HCEC 1CT (cell line): Measurements from ENCODE around the gene ATG16L1.

ENCODE experiments used
- DNase-seq: peaks from one replicate; pipeline ENCODE4 v3.0.0-alpha.2; 2017

The ATG16L1 gene

GRCh38 chr2:233251306-233252116, at the start of gene ATG16L1:
TSS of gene ATG16L1 (plus strand) at chr2:233251673. CDS start at chr2:233251828, 155 bp downstream.
- DNase-seq: peak; percentile 95

- no peak for DNase-seq
Observed at GRCh38 chr2:233202531-233202944, 48.9 kb upstream of the ATG16L1 start.

GRCh38 chr2:233203060-233203459, 48.4 kb upstream of the ATG16L1 start:
- DNase-seq: no peak

DNA sequence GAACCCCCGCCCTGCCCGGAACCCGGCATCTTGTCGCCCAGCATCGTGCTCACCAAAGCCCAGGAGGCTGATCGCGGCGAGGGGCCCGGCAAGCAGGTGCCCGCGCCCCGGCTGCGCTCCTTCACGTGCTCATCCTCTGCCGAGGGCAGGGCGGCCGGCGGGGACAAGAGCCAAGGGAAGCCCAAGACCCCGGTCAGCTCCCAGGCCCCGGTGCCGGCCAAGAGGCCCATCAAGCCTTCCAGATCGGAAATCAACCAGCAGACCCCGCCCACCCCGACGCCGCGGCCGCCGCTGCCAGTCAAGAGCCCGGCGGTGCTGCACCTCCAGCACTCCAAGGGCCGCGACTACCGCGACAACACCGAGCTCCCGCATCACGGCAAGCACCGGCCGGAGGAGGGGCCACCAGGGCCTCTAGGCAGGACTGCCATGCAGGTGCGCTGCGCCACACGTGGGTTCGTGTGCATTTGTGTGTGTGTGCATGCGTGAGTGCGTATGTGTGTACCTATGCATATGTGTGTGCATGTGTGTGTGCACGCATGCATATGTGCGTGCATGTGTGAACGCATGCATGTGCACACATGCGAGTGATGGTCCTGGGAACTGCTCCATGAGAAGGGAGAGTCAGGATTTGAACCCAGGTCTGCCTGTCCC, 47.1 kb upstream of the ATG16L1 start:
- DNase-seq: no peak

- no peak for DNase-seq
Observed at GRCh38 chr2:233208382-233209116, 42.9 kb upstream of the ATG16L1 start.

GRCh38 chr2:233209117-233209532, 42.3 kb upstream of the ATG16L1 start:
- DNase-seq: no peak

DNA sequence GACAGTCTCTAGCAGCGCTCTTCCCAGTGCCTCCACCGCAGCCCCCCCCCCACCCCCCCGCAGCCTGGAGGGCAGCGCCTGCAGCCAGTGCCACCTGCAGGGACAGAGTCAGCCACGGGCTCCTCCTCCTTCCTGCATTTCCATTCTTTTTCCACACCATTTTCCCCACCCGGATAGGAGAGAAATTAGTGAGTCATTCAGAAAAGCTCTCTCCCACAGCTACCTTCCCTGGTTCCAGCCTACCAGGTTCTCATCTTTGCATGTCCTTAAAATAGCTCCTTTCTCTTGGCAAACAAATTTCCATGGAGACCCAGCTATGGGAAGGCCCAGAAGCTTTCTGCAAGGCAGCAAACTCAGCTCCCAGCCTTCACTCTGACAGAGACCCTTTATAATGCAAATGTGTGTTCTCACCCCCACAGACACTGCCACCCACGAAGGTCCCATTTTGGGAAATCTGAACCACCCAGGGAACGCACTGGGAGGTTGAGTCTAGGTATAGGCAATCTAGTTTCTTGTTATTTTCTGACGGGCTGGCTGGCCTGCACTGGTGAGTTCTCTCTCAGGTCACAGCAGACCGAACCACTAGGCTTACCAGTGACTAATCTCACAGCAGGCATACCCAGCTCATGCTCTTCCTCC, 41.8 kb upstream of the ATG16L1 start:
- DNase-seq: no peak

- no peak for DNase-seq
Observed at GRCh38 chr2:233210281-233210680, 41.2 kb upstream of the ATG16L1 start.

DNA sequence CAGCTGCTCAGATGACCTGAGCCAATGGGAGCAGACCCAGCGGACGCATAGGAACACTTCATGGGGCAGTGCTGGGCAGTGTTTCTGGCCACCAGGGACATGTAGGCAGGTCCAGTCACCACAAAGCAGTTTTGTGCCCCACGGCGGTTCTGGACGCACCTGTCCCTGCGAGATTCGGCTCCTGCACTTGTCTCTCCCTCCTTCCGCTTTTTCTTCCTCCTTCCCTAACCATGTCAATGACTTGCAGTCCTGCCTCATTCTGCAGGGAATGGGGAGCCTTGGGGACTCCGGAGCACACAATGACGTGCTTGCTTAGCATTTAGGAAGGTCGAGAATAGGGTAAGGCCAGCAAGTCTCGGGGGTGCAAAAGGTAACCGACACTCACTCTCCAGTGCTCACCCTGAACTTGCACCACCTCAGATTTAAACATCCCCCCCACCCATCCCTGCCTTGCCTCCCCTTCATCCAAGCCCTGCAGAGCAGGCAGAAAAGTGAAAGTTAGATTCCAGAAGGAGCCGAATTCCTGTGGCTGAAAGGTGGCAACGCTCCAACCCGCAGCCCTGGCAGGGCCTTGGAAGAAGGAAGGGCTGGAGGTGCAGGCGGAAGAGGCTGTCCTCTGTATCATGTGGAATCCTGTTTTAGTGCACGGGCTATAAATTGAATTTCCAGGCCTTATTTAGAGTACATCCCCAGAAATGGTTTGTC, 40.5 kb upstream of the ATG16L1 start:
- peak; percentile 82 for DNase-seq

DNA sequence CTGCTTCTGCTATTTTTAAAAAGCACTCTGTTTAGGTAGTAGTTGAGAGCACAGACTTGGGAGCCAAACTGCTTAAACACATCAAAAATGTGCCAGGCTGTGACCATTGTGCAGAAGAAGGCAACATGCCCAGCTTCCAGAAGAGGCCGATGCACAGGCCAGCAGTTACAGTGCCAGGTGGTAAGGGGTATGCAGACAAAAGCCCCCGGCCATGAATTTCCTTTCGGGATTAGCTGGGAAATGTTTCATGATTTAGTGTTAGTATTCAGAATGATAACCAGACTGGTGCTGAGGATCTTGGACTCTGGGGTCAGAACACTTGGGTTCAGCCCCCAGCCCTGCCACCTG, 40.0 kb upstream of the ATG16L1 start:
- no peak for DNase-seq

DNA sequence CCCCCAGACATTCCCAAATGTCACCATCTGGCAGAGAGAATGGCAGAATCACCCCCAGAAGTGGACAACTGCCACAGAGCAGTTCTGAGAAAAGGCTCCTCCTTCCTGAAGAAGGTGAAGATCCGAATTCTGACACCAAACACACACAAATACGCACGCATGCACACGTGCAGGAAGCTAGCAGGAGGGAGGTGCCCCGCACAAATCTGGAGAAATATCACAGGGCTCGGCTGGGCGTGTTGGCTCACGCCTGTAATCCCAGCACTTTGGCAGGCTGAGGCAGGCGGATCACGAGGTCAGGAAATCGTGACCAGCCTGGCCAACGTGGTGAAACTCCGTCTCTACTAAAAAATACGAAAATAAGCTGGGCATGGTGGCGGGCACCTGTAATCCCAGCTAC, 38.5 kb upstream of the ATG16L1 start:
- no peak for DNase-seq

- no peak for DNase-seq
Observed at GRCh38 chr2:233213975-233214374, 37.5 kb upstream of the ATG16L1 start.

GRCh38 chr2:233217892-233218377, 33.5 kb upstream of the ATG16L1 start:
- no peak for DNase-seq

- DNase-seq: no peak
Observed at GRCh38 chr2:233218836-233219235, 32.6 kb upstream of the ATG16L1 start.

DNA sequence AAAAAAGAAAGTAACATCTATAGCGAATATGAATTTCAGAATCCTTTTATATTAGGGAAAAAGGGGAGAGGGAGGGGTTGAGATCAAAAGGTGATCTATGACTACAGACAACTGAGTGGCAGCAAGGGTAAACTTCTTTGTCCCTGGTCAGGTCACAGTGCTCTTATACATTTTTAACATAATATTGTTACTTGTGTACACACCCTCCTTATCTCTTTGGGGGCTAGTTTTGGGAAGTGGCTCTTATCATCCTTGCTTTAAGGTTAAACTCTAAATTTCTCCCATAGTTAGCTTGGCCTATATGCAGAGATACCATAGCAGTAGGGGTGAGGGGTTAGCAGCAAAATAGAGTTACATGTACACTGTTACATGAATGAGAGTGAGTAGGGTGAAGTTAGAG, 31.6 kb upstream of the ATG16L1 start:
- DNase-seq: no peak

DNA sequence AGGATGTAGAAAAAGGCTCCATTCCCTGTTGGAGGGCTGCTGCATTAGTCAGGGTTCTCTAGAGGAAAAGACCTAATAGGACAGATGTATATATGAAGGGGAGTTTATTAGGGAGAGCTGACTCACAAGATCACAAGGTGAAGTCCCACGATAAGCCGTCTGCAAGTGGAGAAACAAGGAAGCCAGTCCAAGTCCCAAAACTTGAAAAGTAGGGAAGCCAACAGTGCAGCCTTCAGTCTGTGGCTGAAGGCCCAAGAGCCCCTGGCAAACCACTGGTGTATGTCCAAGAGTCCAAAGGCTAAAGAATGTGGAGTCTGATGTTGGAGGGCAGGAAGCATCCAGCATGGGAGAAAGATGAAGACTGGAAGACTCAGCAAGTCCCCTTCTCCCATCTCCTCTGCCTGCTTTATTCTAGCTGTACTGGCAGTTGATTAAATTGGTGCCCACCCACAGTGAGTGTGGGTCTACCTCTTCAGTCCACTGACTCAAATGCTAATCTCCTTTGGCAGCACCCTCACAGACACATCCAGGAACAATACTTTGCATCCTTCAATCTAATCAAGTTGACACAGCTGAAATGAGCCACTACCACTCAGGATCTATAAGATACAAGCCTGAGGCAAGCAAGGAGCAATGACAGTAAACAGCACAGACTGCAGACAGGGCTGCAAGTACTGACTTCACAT, 30.0 kb upstream of the ATG16L1 start:
- DNase-seq: no peak

DNA sequence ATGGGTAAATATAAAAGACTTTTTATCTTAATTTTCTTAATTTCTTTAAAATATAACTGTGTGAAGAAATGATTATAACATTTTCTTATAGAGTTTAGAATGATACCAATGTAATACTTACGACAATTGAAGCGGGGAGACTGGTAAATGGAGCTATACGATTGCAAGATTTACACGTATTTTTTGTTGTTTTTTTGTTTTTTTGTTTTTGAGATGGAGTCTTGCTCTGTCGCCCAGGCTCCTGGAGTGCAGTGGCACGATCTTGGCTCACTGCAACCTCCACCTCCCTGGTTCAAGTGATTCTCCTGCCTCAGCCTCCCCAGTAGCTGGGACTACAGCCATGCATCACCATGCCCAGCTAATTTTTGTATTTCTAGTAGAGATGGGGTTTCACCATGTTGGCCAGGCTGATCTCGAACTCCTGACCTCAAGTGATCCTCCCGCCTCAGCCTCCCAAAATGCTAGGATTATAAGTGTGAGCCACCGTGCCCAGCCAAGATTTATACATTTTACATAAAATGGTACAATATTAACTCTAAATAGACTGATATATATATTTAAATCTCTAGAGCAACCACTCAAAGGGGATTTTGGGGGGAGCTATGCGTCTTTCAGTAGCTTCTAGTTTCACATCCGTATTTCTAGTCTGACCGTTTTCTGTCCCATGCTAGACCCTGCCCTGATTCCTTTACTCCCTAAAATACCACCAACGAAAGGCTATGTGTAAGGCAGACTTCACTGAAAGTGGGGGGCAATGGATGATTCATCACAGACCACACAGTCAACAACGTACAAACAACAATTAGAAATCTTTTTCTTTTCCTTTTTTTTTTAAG, 28.2 kb upstream of the ATG16L1 start:
- no peak for DNase-seq

GRCh38 chr2:233225230-233226068, 26.0 kb upstream of the ATG16L1 start:
- no peak for DNase-seq

DNA sequence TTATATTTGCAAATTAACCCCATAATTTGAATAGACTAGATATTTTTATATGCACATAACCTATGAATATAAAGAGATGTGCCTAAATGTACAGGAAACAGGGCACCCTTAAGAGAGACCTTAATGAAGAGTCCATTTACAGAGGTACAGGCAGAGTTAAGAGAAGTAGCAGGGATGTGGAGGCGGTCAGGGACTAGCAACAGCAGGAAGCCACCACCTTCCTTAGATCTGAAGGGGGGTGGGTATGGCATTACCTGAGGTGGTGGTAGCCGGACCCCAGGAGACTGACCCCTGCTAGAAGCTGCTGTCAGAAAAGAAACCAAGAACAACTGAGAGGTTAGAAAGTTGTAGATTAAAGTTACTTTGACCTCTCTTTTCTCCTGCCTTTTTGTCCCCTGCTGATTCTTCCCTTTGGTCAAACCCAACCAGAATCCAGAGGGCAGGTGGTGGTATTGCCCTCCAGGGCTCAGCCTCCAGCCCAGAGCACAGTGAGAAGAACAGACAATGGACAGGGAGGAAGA, 24.9 kb upstream of the ATG16L1 start:
- no peak for DNase-seq
